DND-41 (cell line): ENCODE data around the gene TWIST2.

ENCODE experiments used
- EZH2 ChIP-seq: IDR thresholded peaks from 3 replicates; pipeline ENCODE4 v1.6.1; 2012; ENCODE audit warnings: borderline replicate concordance, low read depth, mild to moderate bottlenecking, moderate library complexity, low read length, inconsistent platforms; ENCODE audit not compliant: severe bottlenecking
- TF ChIP-seq, protein P1 (sequence below): IDR thresholded peaks from 2 replicates; pipeline ENCODE4 v1.5.1; 2012; ENCODE audit warnings: borderline replicate concordance, low read length, moderate library complexity, mild to moderate bottlenecking; ENCODE audit not compliant: poor library complexity, severe bottlenecking; ENCODE audit errors: extremely low read depth

DNA sequence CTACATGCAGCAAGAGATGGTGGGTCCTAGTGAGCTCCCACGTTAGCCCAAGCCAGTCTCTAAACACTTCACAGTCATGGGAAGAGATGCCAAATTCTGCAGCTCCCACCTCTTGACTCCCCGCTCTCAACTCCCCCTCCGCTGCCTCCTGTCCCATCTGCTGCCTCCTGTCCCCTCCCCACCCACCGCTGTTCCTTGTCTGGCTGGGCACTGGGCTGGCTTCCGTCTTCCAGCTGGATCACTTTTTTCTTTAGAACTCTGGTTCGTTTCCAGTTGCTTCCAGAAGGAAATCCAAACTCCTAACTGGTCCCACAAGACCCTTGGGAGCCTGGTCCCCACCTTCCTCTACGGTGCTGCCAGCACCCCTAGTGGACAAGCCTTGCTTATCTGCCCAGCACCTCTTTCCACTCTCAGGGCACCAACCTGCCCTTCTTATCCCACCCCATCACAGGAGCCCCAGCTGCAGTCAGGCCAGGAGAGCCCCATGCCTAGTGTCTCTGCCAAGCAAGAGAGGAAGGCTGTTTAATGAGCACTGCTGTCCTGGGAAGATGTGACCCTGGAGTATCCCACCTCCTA, 12.1 kb upstream of the TWIST2 start:
- TF ChIP-seq, protein P1, sequence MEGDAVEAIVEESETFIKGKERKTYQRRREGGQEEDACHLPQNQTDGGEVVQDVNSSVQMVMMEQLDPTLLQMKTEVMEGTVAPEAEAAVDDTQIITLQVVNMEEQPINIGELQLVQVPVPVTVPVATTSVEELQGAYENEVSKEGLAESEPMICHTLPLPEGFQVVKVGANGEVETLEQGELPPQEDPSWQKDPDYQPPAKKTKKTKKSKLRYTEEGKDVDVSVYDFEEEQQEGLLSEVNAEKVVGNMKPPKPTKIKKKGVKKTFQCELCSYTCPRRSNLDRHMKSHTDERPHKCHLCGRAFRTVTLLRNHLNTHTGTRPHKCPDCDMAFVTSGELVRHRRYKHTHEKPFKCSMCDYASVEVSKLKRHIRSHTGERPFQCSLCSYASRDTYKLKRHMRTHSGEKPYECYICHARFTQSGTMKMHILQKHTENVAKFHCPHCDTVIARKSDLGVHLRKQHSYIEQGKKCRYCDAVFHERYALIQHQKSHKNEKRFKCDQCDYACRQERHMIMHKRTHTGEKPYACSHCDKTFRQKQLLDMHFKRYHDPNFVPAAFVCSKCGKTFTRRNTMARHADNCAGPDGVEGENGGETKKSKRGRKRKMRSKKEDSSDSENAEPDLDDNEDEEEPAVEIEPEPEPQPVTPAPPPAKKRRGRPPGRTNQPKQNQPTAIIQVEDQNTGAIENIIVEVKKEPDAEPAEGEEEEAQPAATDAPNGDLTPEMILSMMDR, result peak; percentile 37
- no peak for TF ChIP-seq EZH2
